ENCODE data around the gene SFXN4.

DNA sequence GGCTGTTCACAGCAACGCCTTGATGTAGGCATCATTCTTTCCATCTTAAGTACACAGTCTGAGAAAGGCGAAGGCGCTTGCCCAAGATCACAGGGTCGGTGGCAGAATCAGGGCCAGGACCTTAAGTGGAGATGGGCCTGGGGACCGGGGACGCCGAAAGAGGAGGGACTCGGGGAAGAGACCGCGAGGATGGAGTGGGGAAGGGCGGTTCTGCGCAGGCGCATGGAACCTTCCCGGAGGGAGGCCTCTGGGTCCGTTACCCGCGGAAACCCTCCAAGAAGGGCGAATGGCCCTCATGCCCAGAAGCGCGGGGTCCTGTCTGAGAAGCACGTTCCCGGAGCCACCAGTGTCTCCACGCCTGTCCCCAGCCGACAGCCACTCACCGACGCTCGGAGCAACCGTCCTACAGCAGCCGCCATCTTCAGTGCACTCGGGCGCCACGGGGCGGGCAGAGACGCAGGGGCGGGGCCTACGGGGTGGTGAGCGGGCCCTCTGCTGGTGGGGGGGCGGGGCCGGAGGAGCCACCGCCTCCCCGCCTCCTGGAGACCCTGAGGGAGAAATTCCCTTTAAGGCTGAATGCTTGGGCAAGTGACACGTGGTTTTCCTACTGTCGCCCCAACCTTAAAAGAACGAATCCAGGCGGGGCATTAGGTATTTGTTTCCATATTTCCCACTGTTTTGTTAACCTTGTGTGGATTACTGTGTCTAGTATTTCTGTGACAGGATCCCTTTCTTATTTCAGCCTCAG, 13.0 kb upstream of the SFXN4 start, which contains the start of gene PRDX3:
- TF ChIP-seq, protein P1, sequence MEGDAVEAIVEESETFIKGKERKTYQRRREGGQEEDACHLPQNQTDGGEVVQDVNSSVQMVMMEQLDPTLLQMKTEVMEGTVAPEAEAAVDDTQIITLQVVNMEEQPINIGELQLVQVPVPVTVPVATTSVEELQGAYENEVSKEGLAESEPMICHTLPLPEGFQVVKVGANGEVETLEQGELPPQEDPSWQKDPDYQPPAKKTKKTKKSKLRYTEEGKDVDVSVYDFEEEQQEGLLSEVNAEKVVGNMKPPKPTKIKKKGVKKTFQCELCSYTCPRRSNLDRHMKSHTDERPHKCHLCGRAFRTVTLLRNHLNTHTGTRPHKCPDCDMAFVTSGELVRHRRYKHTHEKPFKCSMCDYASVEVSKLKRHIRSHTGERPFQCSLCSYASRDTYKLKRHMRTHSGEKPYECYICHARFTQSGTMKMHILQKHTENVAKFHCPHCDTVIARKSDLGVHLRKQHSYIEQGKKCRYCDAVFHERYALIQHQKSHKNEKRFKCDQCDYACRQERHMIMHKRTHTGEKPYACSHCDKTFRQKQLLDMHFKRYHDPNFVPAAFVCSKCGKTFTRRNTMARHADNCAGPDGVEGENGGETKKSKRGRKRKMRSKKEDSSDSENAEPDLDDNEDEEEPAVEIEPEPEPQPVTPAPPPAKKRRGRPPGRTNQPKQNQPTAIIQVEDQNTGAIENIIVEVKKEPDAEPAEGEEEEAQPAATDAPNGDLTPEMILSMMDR (IDR thresholded peaks at IDR 0.05): peak in 2 of 4 experiments; percentile 12 to 65
- TF ChIP-seq EP300 (IDR thresholded peaks at IDR 0.05): no peak

Measured in gastroesophageal sphincter (tissue), 3 donors.